Endothelial cell (in vitro differentiated cells): ENCODE measurements around the gene SNAI3. TPM values are rescaled to one million over a fixed set of nuclear protein-coding genes. Genes with fewer than 3 reads are reported as not detected.

ENCODE experiments used
- DNase-seq: peaks from one replicate; pipeline ENCODE4 v3.0.0; 2021; ENCODE audit warnings: low spot score
- H3K27ac Mint-ChIP-seq: one replicate; pipeline ENCODE4 v1.8.0; 2021; ENCODE audit warnings: mixed read lengths, inconsistent platforms; ENCODE audit not compliant: unreplicated experiment
- H3K27me3 Mint-ChIP-seq: one replicate; pipeline ENCODE4 v1.8.0; 2021; ENCODE audit warnings: mild to moderate bottlenecking, moderate library complexity, mixed read lengths, inconsistent platforms; ENCODE audit not compliant: unreplicated experiment
- H3K36me3 Mint-ChIP-seq: one replicate; pipeline ENCODE4 v1.8.0; 2021; ENCODE audit warnings: mild to moderate bottlenecking, low read depth, mixed read lengths, inconsistent platforms; ENCODE audit not compliant: unreplicated experiment
- H3K4me1 Mint-ChIP-seq: one replicate; pipeline ENCODE4 v1.8.0; 2021; ENCODE audit warnings: mild to moderate bottlenecking, mixed read lengths, inconsistent platforms; ENCODE audit not compliant: unreplicated experiment
- H3K4me3 Mint-ChIP-seq: one replicate; pipeline ENCODE4 v1.8.0; 2021; ENCODE audit warnings: mild to moderate bottlenecking, mixed read lengths, inconsistent platforms; ENCODE audit not compliant: unreplicated experiment
- H3K9me3 Mint-ChIP-seq: one replicate; pipeline ENCODE4 v1.8.0; 2021; ENCODE audit warnings: mixed read lengths, inconsistent platforms; ENCODE audit not compliant: unreplicated experiment
- total RNA-seq: library from RNA; stranded (reverse); fragmentation: NEBNext Ultra II Directional; extraction: Animal tissue kit (Norgen Biotek cat#: 25700); gene quantifications from one replicate; pipeline ENCODE4 v1.2.1, GENCODE V29; 2021; ENCODE audit not compliant: unreplicated experiment
- TF ChIP-seq, protein P1 (sequence below): fragments of 200-600 bp; sonication (generic); IDR thresholded peaks from one replicate; pipeline ENCODE4 v1.5.0; 2021; ENCODE audit warnings: antibody characterized with exemption; ENCODE audit not compliant: unreplicated experiment

Gene SNAI3
- total RNA-seq, 1 donor from 2014 or later = 2.6 TPM

DNA sequence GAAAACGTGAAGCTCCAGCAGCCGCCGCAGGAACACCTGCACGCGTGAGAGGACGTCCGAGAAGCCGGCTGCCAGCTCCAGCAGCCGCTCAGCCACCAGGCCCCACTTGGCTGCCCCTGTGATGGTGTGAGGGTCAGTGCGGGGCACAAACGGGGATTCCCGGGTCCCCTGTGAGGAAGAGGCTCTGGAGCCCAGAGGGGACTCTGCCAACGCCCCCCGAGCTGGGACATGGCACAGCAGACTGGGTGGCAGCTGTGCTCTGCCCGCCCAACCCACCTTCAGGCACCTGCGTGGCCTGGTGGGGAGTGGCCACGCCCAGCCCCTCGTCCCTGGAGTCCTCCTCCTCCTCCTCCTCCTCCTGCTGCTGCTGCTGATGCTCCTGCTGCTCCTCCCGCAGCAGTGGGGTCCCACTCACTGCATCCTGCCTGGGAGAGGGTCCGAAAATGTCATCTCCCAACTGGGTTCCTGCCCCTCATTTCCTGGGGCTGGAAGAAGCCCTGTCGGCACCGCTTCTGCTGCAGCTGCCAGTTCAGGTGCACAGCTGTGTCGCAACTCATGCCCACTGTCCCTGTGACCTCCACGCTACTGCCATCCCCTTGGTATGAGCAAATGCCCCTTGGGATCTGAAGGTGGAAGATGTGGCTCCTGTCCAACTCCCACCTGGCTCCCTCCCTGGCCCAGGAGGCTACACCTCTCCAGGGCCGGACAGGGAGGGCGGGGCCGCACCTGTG lies 47.5 kb upstream of the SNAI3 start:
- no peak overlapping the region for H3K4me3 Mint-ChIP-seq
- DNase-seq = no peak
- H3K36me3 Mint-ChIP-seq = peaks cover 10% of the 10 kb centered on the region
- no peaks in the 10 kb centered on the region for H3K9me3 Mint-ChIP-seq
- TF ChIP-seq, protein P1, sequence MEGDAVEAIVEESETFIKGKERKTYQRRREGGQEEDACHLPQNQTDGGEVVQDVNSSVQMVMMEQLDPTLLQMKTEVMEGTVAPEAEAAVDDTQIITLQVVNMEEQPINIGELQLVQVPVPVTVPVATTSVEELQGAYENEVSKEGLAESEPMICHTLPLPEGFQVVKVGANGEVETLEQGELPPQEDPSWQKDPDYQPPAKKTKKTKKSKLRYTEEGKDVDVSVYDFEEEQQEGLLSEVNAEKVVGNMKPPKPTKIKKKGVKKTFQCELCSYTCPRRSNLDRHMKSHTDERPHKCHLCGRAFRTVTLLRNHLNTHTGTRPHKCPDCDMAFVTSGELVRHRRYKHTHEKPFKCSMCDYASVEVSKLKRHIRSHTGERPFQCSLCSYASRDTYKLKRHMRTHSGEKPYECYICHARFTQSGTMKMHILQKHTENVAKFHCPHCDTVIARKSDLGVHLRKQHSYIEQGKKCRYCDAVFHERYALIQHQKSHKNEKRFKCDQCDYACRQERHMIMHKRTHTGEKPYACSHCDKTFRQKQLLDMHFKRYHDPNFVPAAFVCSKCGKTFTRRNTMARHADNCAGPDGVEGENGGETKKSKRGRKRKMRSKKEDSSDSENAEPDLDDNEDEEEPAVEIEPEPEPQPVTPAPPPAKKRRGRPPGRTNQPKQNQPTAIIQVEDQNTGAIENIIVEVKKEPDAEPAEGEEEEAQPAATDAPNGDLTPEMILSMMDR = no peak
- no peaks in the 10 kb centered on the region for H3K4me1 Mint-ChIP-seq
- no peak overlapping the region for H3K27ac Mint-ChIP-seq
- H3K27me3 Mint-ChIP-seq = peaks cover 13% of the 10 kb centered on the region

DNA sequence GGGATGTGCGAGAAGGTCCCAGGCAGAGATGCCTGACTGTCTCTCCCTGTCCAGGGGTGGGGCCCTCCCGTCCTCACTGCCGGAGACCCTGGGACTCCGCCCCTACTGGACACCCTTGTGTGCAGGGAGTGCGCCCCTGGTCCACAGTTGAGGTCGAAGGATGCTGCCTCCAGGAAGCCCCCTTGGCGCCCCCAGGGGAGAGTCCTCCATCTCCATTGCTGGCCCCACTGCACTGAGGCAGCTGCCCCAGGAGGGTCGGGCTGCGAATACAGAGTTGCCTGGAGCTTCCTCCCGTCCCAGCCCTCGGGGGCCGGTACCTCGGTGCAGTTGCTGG lies 46.6 kb upstream of the SNAI3 start:
- H3K36me3 Mint-ChIP-seq = peaks cover 10% of the 10 kb centered on the region
- TF ChIP-seq, protein P1 = no peak
- peaks cover 12% of the 10 kb centered on the region for H3K27me3 Mint-ChIP-seq
- H3K27ac Mint-ChIP-seq = no peak overlapping the region
- no peak overlapping the region for H3K4me3 Mint-ChIP-seq
- H3K9me3 Mint-ChIP-seq = no peaks in the 10 kb centered on the region
- DNase-seq = no peak
- no peaks in the 10 kb centered on the region for H3K4me1 Mint-ChIP-seq

DNA sequence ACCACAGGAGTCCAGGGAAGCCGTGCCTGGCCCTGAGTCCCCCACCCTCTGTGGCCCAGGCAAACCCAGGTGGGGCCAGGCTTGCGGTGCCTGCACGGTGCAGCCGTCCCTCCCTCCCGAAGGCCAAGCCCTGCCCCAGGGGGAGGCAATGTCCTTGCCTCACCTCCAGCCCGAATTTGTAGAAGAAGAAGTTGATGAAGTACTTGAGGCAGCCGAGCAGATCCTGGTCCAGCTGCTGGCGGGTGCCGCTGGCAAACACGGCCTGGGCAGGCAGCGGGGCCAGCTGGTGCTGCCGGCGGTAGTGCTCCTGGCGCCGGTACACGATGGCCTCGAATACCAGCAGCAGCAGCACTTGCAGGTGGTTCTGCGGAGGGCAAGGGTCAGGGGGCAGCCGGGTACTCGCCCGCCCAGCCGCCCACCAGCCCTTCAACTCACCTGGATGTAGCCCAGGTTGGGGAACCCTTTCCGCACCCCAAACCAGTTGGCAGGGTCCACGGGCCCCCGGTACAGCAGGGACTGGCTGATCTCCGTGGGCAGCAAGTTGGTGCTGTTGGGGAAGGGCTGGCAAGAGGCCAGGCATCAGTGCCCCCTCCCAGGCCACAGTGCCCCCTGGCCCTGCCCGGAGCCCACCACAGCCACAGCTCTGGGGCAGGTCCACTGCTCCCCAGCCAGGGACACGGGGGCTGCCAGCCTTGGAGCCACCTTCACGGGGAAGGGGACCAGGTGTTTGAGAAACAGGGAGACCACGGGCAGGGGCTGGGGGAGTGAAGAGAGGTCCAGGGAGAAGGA lies 46.1 kb upstream of the SNAI3 start:
- Mint-ChIP-seq H3K4me1 (no peaks in the 10 kb centered on the region), H3K36me3 (peaks cover 10% of the 10 kb centered on the region), H3K9me3 (no peaks in the 10 kb centered on the region), H3K27ac (no peak overlapping the region), H3K27me3 (peaks cover 9% of the 10 kb centered on the region), H3K4me3 (no peak overlapping the region)
- TF ChIP-seq, protein P1 = no peak
- DNase-seq = no peak

DNA sequence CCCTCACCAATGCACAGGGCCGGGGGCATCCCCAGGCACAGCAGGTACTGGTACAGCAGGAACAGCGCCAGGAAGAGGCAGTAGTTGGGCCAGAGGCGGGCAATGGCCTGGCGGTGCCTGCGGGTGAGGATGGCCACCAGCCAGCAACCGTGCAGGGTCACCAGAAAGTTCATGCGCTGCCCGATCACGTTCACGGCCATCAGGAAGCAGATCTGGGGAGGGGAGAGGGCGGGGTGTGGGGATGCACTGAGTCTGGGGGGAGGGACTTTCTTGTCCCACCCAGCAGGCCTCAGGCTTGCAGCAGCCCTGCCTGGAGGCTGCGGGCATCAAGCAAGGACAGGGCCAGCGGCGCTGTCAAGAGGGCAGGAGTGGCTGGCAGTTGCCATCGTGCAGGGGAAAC lies 45.4 kb upstream of the SNAI3 start:
- H3K9me3 Mint-ChIP-seq = no peaks in the 10 kb centered on the region
- peaks cover 10% of the 10 kb centered on the region for H3K36me3 Mint-ChIP-seq
- no peaks in the 10 kb centered on the region for H3K4me1 Mint-ChIP-seq
- no peak for DNase-seq
- no peak overlapping the region for H3K27ac Mint-ChIP-seq
- peaks cover 9% of the 10 kb centered on the region for H3K27me3 Mint-ChIP-seq
- TF ChIP-seq, protein P1 = no peak
- H3K4me3 Mint-ChIP-seq = no peak overlapping the region
